ENCODE results near the gene MAPK12.

Gene MAPK12

GRCh38 chr22:50252082-50253045, 9.1 kb downstream of the MAPK12 start:
- peak; percentile 45 for DNase-seq (ENCODE audit: low read depth, low spot score)

GRCh38 chr22:50251477-50252081, 9.9 kb downstream of the MAPK12 start:
- no peak for DNase-seq (ENCODE audit: low read depth, low spot score)

- peak; percentile 56 for DNase-seq (ENCODE audit: low read depth, low spot score)
Measured at GRCh38 chr22:50250555-50251476, 10.7 kb downstream of the MAPK12 start, which contains the start of gene HDAC10. HDAC10 (minus strand) TSS chr22:50251265; CDS start chr22:50251032, 233 bp downstream.

- DNase-seq (ENCODE audit: low read depth, low spot score), result no peak
Measured at GRCh38 chr22:50250249-50250554, 11.3 kb downstream of the MAPK12 start.

GRCh38 chr22:50249341-50250248, 11.9 kb downstream of the MAPK12 start:
- DNase-seq (ENCODE audit: low read depth, low spot score), result no peak

GRCh38 chr22:50248196-50249081, 13.0 kb downstream of the MAPK12 start:
- no peak for DNase-seq (ENCODE audit: low read depth, low spot score)

GRCh38 chr22:50247748-50248147, 13.7 kb downstream of the MAPK12 start:
- DNase-seq (ENCODE audit: low read depth, low spot score), result no peak

GRCh38 chr22:50246242-50247175, 15.0 kb downstream of the MAPK12 start:
- DNase-seq (ENCODE audit: low read depth, low spot score), result no peak

GRCh38 chr22:50245214-50246072, 16.0 kb downstream of the MAPK12 start:
- DNase-seq (ENCODE audit: low read depth, low spot score), result no peak

GRCh38 chr22:50244420-50245213, 16.9 kb downstream of the MAPK12 start, which contains the start of gene TUBGCP6:
TUBGCP6 (minus strand) TSS chr22:50245023; CDS start chr22:50244459, 564 bp downstream.
- peak; percentile 87 for DNase-seq (ENCODE audit: low read depth, low spot score)

GRCh38 chr22:50243685-50244419, 17.6 kb downstream of the MAPK12 start:
- DNase-seq (ENCODE audit: low read depth, low spot score), result no peak

- no peak for DNase-seq (ENCODE audit: low read depth, low spot score)
Measured at GRCh38 chr22:50242406-50242949, 19.0 kb downstream of the MAPK12 start.

GRCh38 chr22:50238755-50239154, 22.7 kb downstream of the MAPK12 start:
- DNase-seq (ENCODE audit: low read depth, low spot score), result no peak

- no peak for DNase-seq (ENCODE audit: low read depth, low spot score)
Measured at GRCh38 chr22:50236731-50237409, 24.6 kb downstream of the MAPK12 start.

GRCh38 chr22:50233223-50233622, 28.3 kb downstream of the MAPK12 start:
- DNase-seq (ENCODE audit: low read depth, low spot score), result no peak
